Hepatocyte (in vitro differentiated cells): ENCODE measurements around the gene DBP. TPM values are rescaled to one million over a fixed set of nuclear protein-coding genes. Genes with fewer than 3 reads are reported as not detected.
"Not testable (repeated sequence)": the region's sequence is repeated elsewhere in the genome, so short reads cannot be mapped to it uniquely, and the experiment has no call there.

Experiments used
- DNase-seq: peaks from one replicate; pipeline ENCODE4 v3.0.0-alpha.2; 2016; ENCODE audit warnings: low spot score
- H2AFZ ChIP-seq: fragments of 200-600 bp; sonication (generic); 2 replicates; pipeline ENCODE4 v1.6.0; 2016; ENCODE audit warnings: antibody characterized with exemption, mild to moderate bottlenecking
- H3K27ac ChIP-seq: fragments of 200-600 bp; sonication (generic); 2 replicates; pipeline ENCODE4 v1.5.1; 2016; ENCODE audit warnings: mild to moderate bottlenecking
- H3K27me3 ChIP-seq: fragments of 200-600 bp; sonication (generic); 2 replicates; pipeline ENCODE4 v1.6.1; 2016
- H3K36me3 ChIP-seq: fragments of 200-600 bp; sonication (generic); replicated peaks from 2 replicates; pipeline ENCODE4 v1.5.1; 2016; ENCODE audit warnings: low read depth; ENCODE audit not compliant: insufficient read depth
- H3K4me1 ChIP-seq: fragments of 200-600 bp; sonication (generic); 2 replicates; pipeline ENCODE4 v1.5.1; 2016; ENCODE audit warnings: mild to moderate bottlenecking, moderate library complexity; ENCODE audit not compliant: insufficient read depth
- H3K4me2 ChIP-seq: fragments of 200-600 bp; sonication (generic); 2 replicates; pipeline ENCODE4 v1.6.0; 2016
- H3K4me3 ChIP-seq: fragments of 200-600 bp; sonication (generic); 2 replicates; pipeline ENCODE4 v1.5.1; 2016; ENCODE audit warnings: mild to moderate bottlenecking
- H3K79me2 ChIP-seq: fragments of 200-600 bp; sonication (generic); 2 replicates; pipeline ENCODE4 v1.6.0; 2017; ENCODE audit warnings: mild to moderate bottlenecking
- H3K9me2 ChIP-seq: fragments of 200-600 bp; sonication (generic); replicated peaks from 2 replicates; pipeline ENCODE4 v1.6.0; 2017; ENCODE audit warnings: mild to moderate bottlenecking; ENCODE audit not compliant: insufficient read depth
- H3K9me3 ChIP-seq: fragments of 200-600 bp; sonication (generic); 2 replicates; pipeline ENCODE4 v1.5.1; 2016; ENCODE audit warnings: low read depth, mild to moderate bottlenecking
- H4K20me1 ChIP-seq: fragments of 200-600 bp; sonication (generic); 2 replicates; pipeline ENCODE4 v1.6.0; 2016; ENCODE audit warnings: mild to moderate bottlenecking; ENCODE audit not compliant: insufficient read depth, poor library complexity, severe bottlenecking
- EZH2 ChIP-seq: fragments of 200-600 bp; sonication (generic); IDR thresholded peaks from 2 replicates; pipeline ENCODE4 v1.6.1; 2016; ENCODE audit warnings: antibody characterized with exemption, mild to moderate bottlenecking, borderline replicate concordance
- EZH2phosphoT487 ChIP-seq: fragments of 200-600 bp; sonication (generic); IDR thresholded peaks from one replicate; pipeline ENCODE4 v1.6.1; 2018; ENCODE audit warnings: antibody characterized with exemption, mild to moderate bottlenecking, low read depth, moderate library complexity; ENCODE audit not compliant: unreplicated experiment, severe bottlenecking
- WGBS: methylation state at CpG from one replicate; pipeline ENCODE4 v1.1.6; 2016; ENCODE audit warnings: low lambda C conversion rate; ENCODE audit errors: missing lambda C conversion rate; 5-methylcytosine and 5-hydroxymethylcytosine counted together
- polyA plus RNA-seq: library from polyadenylated mRNA; unstranded; fragments of >200 nt; fragmentation: Nextera tagmentation; extraction: Ambion mirVana; gene quantifications from 2 replicates; pipeline ENCODE4 v1.2.1, GENCODE V29; 2016
- total RNA-seq: library from RNA; depleted of rRNA; stranded (reverse); fragments of >200 nt; gene quantifications from 2 replicates; pipeline ENCODE4 v1.2.3, GENCODE V29; 2014
- TF ChIP-seq, protein P1 (sequence below): fragments of 200-600 bp; sonication (generic); IDR thresholded peaks from 2 replicates; pipeline ENCODE4 v1.5.1; 2016; ENCODE audit warnings: antibody characterized with exemption, mild to moderate bottlenecking; ENCODE audit not compliant: poor library complexity

Gene DBP
- total and polyA plus RNA-seq, 2 experiments from 2014 or later = 5.4 to 11.8 TPM

DNA sequence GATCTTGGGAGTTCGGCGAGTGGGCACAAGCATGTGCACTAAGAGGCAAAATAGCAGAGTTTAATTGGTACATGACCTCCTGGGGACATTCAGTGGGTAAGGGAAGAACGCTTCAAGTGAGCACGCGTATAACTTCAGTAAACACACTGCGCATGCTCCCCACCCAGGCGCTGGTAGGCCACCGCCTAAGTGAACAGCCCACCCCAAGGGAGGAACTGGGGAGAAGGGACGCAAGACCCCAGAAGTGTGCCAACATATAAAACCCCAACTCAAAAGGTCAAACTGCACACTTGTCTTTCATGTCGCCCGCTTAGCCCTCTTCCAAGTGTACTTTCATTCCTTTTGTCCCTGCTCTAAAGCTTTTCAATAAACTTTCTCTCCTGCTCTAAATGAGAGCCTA, 46.2 kb upstream of the DBP start:
- H3K9me3 ChIP-seq = no peaks in the 10 kb centered on the region
- TF ChIP-seq EZH2phosphoT487 = no peak
- TF ChIP-seq EZH2 = no peak
- TF ChIP-seq, protein P1, sequence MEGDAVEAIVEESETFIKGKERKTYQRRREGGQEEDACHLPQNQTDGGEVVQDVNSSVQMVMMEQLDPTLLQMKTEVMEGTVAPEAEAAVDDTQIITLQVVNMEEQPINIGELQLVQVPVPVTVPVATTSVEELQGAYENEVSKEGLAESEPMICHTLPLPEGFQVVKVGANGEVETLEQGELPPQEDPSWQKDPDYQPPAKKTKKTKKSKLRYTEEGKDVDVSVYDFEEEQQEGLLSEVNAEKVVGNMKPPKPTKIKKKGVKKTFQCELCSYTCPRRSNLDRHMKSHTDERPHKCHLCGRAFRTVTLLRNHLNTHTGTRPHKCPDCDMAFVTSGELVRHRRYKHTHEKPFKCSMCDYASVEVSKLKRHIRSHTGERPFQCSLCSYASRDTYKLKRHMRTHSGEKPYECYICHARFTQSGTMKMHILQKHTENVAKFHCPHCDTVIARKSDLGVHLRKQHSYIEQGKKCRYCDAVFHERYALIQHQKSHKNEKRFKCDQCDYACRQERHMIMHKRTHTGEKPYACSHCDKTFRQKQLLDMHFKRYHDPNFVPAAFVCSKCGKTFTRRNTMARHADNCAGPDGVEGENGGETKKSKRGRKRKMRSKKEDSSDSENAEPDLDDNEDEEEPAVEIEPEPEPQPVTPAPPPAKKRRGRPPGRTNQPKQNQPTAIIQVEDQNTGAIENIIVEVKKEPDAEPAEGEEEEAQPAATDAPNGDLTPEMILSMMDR = no peak
- H3K4me1 ChIP-seq = peaks cover 20% of the 10 kb centered on the region
- 94% methylated on average over 11 of the region's 11 CpGs for WGBS
- no peaks in the 10 kb centered on the region for H3K79me2 ChIP-seq
- H3K9me2 ChIP-seq = no peaks in the 10 kb centered on the region
- no peak overlapping the region for H3K4me3 ChIP-seq
- DNase-seq = no peak
- no peak overlapping the region for H3K27ac ChIP-seq
- no peak overlapping the region for H2AFZ ChIP-seq
- H3K27me3 ChIP-seq = no peaks in the 10 kb centered on the region
- no peaks in the 10 kb centered on the region for H3K36me3 ChIP-seq
- H3K4me2 ChIP-seq = no peak overlapping the region
- H4K20me1 ChIP-seq = no peaks in the 10 kb centered on the region

DNA sequence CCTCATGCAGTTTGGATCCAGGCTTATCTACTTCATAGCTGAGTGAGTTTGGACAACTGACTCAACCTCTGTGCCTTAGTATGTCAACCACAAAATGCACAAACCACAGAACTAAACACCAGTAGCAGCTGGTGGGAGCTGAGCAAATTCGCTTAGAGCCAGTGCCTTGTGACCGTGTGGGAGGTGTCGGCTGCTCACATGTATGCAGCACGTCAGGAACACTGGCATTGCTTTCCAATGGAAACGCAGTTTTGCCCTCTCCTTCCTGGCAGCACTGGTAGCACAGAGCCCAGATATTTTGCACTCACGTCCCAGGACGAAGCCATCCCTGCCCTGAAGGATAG, 43.9 kb upstream of the DBP start:
- Histone ChIP-seq H4K20me1 (no peaks in the 10 kb centered on the region), H3K79me2 (no peaks in the 10 kb centered on the region), H3K36me3 (no peaks in the 10 kb centered on the region), H3K4me3 (no peak overlapping the region), H3K27me3 (no peaks in the 10 kb centered on the region), H3K9me3 (no peaks in the 10 kb centered on the region), H3K27ac (no peak overlapping the region), H3K4me1 (peaks cover 16% of the 10 kb centered on the region), H2AFZ (no peak overlapping the region), H3K4me2 (no peak overlapping the region), H3K9me2 (no peaks in the 10 kb centered on the region)
- no peak for TF ChIP-seq EZH2
- TF ChIP-seq, protein P1 = no peak
- TF ChIP-seq EZH2phosphoT487 = no peak
- DNase-seq = no peak
- 82% methylated on average over 7 of the region's 7 CpGs for WGBS

DNA sequence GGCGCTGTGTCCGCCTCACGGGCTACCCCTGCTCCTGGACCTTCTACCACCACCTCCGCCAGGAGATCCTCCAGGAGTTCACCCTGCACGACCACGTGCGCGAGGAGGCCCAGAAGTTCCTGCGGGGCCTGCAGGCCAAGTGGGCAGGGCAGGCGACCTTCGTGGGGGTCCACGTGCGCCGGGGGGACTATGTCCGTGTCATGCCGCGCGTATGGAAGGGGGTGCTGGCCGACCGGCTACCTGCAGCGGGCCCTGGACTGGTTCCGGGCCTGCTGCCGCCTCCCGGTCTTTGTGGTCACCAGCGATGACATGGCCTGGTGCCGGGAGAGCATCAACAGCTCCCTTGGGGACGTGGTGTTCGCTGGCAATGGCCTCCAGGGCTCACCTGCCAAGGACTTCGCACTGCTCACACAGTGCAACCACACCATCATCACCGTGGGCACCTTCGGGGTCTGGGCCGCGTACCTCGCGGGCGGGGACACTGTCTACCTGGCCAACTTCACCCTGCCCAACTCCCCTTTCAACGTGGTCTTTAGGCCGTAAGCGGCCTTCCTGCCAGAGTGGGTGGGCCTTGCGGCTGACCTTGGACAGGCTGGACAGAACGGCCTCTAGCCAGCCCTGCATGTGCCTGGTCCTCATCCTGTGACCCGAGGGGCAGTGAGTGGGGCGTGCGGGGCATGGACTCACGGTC, 43.4 kb upstream of the DBP start:
- Histone ChIP-seq H3K4me1 (peaks cover 21% of the 10 kb centered on the region), H3K79me2 (no peaks in the 10 kb centered on the region), H3K27ac (no peak overlapping the region)

DNA sequence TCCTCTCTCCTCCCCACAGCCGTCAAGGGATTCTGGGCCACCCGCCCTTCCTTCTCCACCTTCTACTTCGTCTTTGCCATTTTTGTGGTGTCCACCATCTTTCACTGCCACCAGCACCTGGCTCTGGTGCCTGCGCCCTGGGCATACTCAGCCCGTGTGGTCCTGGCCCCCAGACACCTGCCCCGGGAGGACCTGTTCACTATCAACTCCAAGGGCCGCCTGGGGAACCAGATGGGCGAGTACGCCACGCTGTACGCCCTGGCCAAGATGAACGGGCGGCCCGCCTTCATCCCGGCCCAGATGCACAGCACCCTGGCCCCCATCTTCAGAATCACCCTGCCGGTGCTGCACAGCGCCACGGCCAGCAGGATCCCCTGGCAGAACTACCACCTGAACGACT, 42.8 kb upstream of the DBP start:
- not testable (repeated sequence) for H3K27me3 ChIP-seq, H3K9me2 ChIP-seq, H4K20me1 ChIP-seq, DNase-seq, H3K36me3 ChIP-seq, H3K79me2 ChIP-seq, H3K27ac ChIP-seq, H2AFZ ChIP-seq, H3K4me3 ChIP-seq, H3K4me2 ChIP-seq, H3K9me3 ChIP-seq
- 95% methylated on average over 19 of the region's 19 CpGs for WGBS
- H3K4me1 ChIP-seq = peaks cover 18% of the 10 kb centered on the region

More for the DNA sequence above, 43.4 kb upstream of the DBP start:
- no peaks in the 10 kb centered on the region for H3K9me2 ChIP-seq
- H3K4me2 ChIP-seq = no peak overlapping the region
- no peaks in the 10 kb centered on the region for H3K27me3 ChIP-seq
- no peaks in the 10 kb centered on the region for H4K20me1 ChIP-seq
- no peaks in the 10 kb centered on the region for H3K36me3 ChIP-seq
- DNase-seq = no peak
- no peaks in the 10 kb centered on the region for H3K9me3 ChIP-seq
- no peak overlapping the region for H2AFZ ChIP-seq
- no peak for TF ChIP-seq EZH2
- TF ChIP-seq EZH2phosphoT487 = no peak
- TF ChIP-seq, protein P1 = no peak
- no peak overlapping the region for H3K4me3 ChIP-seq
- WGBS = 93% methylated on average over 42 of the region's 45 CpGs
